Spleen (tissue), 7 donors: ENCODE data around the gene ACSF2.

Experiments used
- POLR2AphosphoS5 ChIP-seq, 3 donors: sonication (generic); formaldehyde crosslinking; IDR thresholded peaks; one replicate each; pipeline ENCODE4 v1.5.1; 2017; ENCODE audit warnings: antibody characterized with exemption in 3 of 3
- TF ChIP-seq, protein P1 (sequence below), 11 experiments: fragments of 200-600 bp in 7 of 11; fragments of 450-650 bp in 4 of 11; sonication (generic) in 4 of 11; IDR thresholded peaks in 8 of 11; conservative IDR thresholded peaks in 3 of 11; 1 replicate in 7 of 11; 2 replicates in 4 of 11; pipeline versions ENCODE4 v1.4.0 to v1.8.0; 2016 to 2021; ENCODE audit warnings: antibody characterized with exemption in 11 of 11, inconsistent platforms in 4 of 11, mild to moderate bottlenecking in 1 of 11
- donor health status: DM: no; HTN: no; CAD: no; lungs with moderate emphysema.
- donor health status: DM: no; HTN: no; CAD: no.
- donor health status: DM: no; HTN: no; CAD: no.

DNA sequence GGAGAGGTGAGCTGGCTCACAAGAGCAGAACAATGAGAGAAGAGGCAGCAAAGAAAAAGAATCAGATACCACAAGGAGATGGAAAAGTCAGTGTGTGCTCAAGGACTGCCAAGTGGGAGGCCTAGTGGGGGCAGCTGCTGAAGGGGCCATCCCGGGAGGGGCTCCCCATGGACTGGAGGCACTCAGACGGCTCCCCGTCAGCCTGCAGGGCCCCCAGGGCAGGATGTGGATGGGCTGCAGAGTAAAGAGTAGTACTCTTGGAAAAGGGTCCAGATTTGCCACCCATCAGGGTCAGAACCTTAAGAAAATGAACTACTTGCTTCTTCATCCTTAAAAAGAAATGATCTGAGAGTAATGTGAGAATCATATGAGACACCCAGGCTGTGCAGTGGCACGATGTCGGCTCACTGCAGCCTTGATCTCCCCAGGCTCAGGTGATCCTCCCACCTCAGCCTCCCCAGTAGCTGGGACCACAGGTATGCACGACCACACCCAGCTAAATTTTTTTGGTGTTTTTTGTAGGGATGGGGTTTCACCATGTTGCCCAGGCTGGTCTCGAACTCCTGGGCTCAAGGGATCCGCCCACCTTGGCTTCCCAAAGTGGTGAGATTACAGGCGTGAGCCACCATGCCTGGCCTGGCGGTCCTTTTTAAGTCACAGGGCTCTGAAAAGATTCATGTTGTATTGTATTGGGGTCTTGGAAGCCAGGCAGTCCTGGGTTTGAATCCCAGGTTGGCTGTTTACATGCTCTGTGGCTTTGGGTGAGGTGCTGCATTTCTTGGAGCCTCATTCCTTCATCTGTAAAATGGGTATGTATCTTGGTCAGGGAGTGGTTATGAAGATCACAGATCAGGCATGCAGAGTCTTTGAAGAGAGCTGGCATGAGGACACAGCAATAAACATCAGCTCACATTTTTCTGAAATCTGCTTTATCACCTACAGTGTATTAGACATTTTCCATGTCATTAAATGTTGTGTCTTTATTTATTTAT, 15.1 kb downstream of the ACSF2 start:
- TF ChIP-seq, protein P1, sequence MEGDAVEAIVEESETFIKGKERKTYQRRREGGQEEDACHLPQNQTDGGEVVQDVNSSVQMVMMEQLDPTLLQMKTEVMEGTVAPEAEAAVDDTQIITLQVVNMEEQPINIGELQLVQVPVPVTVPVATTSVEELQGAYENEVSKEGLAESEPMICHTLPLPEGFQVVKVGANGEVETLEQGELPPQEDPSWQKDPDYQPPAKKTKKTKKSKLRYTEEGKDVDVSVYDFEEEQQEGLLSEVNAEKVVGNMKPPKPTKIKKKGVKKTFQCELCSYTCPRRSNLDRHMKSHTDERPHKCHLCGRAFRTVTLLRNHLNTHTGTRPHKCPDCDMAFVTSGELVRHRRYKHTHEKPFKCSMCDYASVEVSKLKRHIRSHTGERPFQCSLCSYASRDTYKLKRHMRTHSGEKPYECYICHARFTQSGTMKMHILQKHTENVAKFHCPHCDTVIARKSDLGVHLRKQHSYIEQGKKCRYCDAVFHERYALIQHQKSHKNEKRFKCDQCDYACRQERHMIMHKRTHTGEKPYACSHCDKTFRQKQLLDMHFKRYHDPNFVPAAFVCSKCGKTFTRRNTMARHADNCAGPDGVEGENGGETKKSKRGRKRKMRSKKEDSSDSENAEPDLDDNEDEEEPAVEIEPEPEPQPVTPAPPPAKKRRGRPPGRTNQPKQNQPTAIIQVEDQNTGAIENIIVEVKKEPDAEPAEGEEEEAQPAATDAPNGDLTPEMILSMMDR (IDR thresholded peaks at IDR 0.05 in 8 of 11, conservative IDR thresholded peaks at IDR 0.05 in 3 of 11): no peak
- no peak for TF ChIP-seq POLR2AphosphoS5 (IDR thresholded peaks at IDR 0.05)
